Mammary epithelial cell (primary cell): ENCODE data around the gene CPLX1.

Experiments used
- CTCF ChIP-seq, 2 donors: IDR thresholded peaks in 1 of 2; conservative IDR thresholded peaks in 1 of 2; 2 replicates each; pipeline ENCODE4 v1.5.1; 2011 to 2012; ENCODE audit warnings: inconsistent platforms in 2 of 2, low read length in 2 of 2, mild to moderate bottlenecking in 2 of 2, control low read depth in 1 of 2, low read depth in 1 of 2; ENCODE audit not compliant: insufficient read depth in 1 of 2; ENCODE audit errors: extremely low read depth in 1 of 2
- EZH2 ChIP-seq: IDR thresholded peaks from 2 replicates; pipeline ENCODE4 v1.6.1; 2012; ENCODE audit warnings: low read length, inconsistent platforms, borderline replicate concordance

- TF ChIP-seq CTCF (conservative IDR thresholded peaks at IDR 0.05 in 1 of 2, IDR thresholded peaks at IDR 0.05 in 1 of 2; ENCODE audit: extremely low read depth in 1 of 2, insufficient read depth in 1 of 2, low read depth in 1 of 2, low read length in 2 of 2) (no peak), EZH2 (no peak)
Measured at GRCh38 chr4:854356-854755, 28.4 kb upstream of the CPLX1 start.
